ENCODE results near the gene PIK3C2G.
"Not testable (repeated sequence)": the region's sequence is repeated elsewhere in the genome, so short reads cannot be mapped to it uniquely, and the experiment has no call there.

Gene PIK3C2G

GRCh38 chr12:18643681-18644080 is 382.4 kb downstream of the PIK3C2G start:
- DNase-seq (ENCODE audit: low spot score), result peak; percentile 24

GRCh38 chr12:18644564-18644963 is 383.2 kb downstream of the PIK3C2G start:
- DNase-seq (ENCODE audit: low spot score), result no peak

- DNase-seq (ENCODE audit: low spot score), result no peak
These were observed 385.1 kb downstream of the PIK3C2G start for GRCh38 chr12:18646286-18646890.

- no peak for DNase-seq (ENCODE audit: low spot score)
These were observed 390.2 kb downstream of the PIK3C2G start for GRCh38 chr12:18651525-18651924.

GRCh38 chr12:18652596-18652995 is 391.3 kb downstream of the PIK3C2G start:
- no peak for DNase-seq (ENCODE audit: low spot score)

GRCh38 chr12:18653465-18653864 is 392.1 kb downstream of the PIK3C2G start:
- DNase-seq (ENCODE audit: low spot score), result no peak

GRCh38 chr12:18655351-18655750 is 394.0 kb downstream of the PIK3C2G start:
- no peak for DNase-seq (ENCODE audit: low spot score)

- no peak for DNase-seq (ENCODE audit: low spot score)
These were observed 396.9 kb downstream of the PIK3C2G start for GRCh38 chr12:18658179-18658578.

GRCh38 chr12:18658829-18659228 is 397.5 kb downstream of the PIK3C2G start:
- no peak for DNase-seq (ENCODE audit: low spot score)

- no peak for DNase-seq (ENCODE audit: low spot score)
These were observed 414.8 kb downstream of the PIK3C2G start for GRCh38 chr12:18676141-18676540.

- DNase-seq (ENCODE audit: low spot score), result no peak
These were observed 415.8 kb downstream of the PIK3C2G start for GRCh38 chr12:18676996-18677588.

- DNase-seq (ENCODE audit: low spot score), result no peak
These were observed 420.5 kb downstream of the PIK3C2G start for GRCh38 chr12:18681818-18682217.

GRCh38 chr12:18683327-18684013 is 422.2 kb downstream of the PIK3C2G start:
- peak; percentile 5 for DNase-seq (ENCODE audit: low spot score)

GRCh38 chr12:18684430-18684829 is 423.1 kb downstream of the PIK3C2G start:
- DNase-seq (ENCODE audit: low spot score), result no peak

- DNase-seq (ENCODE audit: low spot score), result no peak
These were observed 428.5 kb downstream of the PIK3C2G start for GRCh38 chr12:18689771-18690170.

- DNase-seq (ENCODE audit: low spot score), result peak; percentile 13
These were observed 429.3 kb downstream of the PIK3C2G start for GRCh38 chr12:18690653-18691052.

- DNase-seq (ENCODE audit: low spot score), result not testable (repeated sequence)
These were observed 432.7 kb downstream of the PIK3C2G start for GRCh38 chr12:18693986-18694385.

GRCh38 chr12:18696971-18697602 is 435.8 kb downstream of the PIK3C2G start:
- DNase-seq (ENCODE audit: low spot score), result peak; percentile 16
